H9 (cell line): ENCODE measurements around the gene SENP8. TPM values are rescaled to one million over a fixed set of nuclear protein-coding genes. Genes with fewer than 3 reads are reported as not detected.

Experiments
- DNase-seq: peaks from one replicate; pipeline ENCODE4 v3.0.0-alpha.2; 2017
- H2AFZ ChIP-seq: one replicate; pipeline ENCODE4 v1.6.1; 2013; ENCODE audit warnings: mild to moderate bottlenecking, low read length, control low read depth, moderate library complexity
- H2AK5ac ChIP-seq: 2 replicates; pipeline ENCODE4 v1.6.1; 2013; ENCODE audit warnings: low read length, control low read depth, mixed read lengths; ENCODE audit not compliant: insufficient read length
- H2BK120ac ChIP-seq: one replicate; pipeline ENCODE4 v1.6.1; 2013; ENCODE audit warnings: low read depth, mild to moderate bottlenecking, low read length, control low read depth, inconsistent platforms; ENCODE audit not compliant: poor library complexity, severe bottlenecking
- H2BK12ac ChIP-seq: 2 replicates; pipeline ENCODE4 v1.6.1; 2013; ENCODE audit warnings: low read length, control low read depth, mixed read lengths, low read depth; ENCODE audit not compliant: insufficient read length
- H2BK15ac ChIP-seq: 2 replicates; pipeline ENCODE4 v1.6.1; 2013; ENCODE audit warnings: low read depth, low read length, control low read depth
- H2BK20ac ChIP-seq: one replicate; pipeline ENCODE4 v1.6.1; 2013; ENCODE audit warnings: low read depth, mild to moderate bottlenecking, low read length, control low read depth, inconsistent platforms; ENCODE audit not compliant: poor library complexity, severe bottlenecking
- H2BK5ac ChIP-seq: 2 replicates; pipeline ENCODE4 v1.6.1; 2013; ENCODE audit warnings: low read length, control low read depth, mixed read lengths; ENCODE audit not compliant: insufficient read length
- H3K14ac ChIP-seq: 2 replicates; pipeline ENCODE4 v1.6.1; 2013; ENCODE audit warnings: low read length, control low read depth; ENCODE audit not compliant: insufficient read depth
- H3K18ac ChIP-seq: 2 replicates; pipeline ENCODE4 v1.6.1; 2013; ENCODE audit warnings: low read depth, mild to moderate bottlenecking, mixed read lengths, low read length, control low read depth; ENCODE audit not compliant: insufficient read length
- H3K23ac ChIP-seq: 2 replicates; pipeline ENCODE4 v1.6.1; 2013; ENCODE audit warnings: low read length, control low read depth, mixed read lengths, low read depth; ENCODE audit not compliant: insufficient read length
- H3K23me2 ChIP-seq: 2 replicates; pipeline ENCODE4 v1.6.1; 2013; ENCODE audit warnings: low read depth, mild to moderate bottlenecking, mixed read lengths, low read length, control low read depth; ENCODE audit not compliant: insufficient read length, poor library complexity, severe bottlenecking
- H3K27ac ChIP-seq: 2 replicates; pipeline ENCODE4 v1.5.1; 2013; ENCODE audit warnings: low read length, control low read depth, mixed read lengths, low read depth; ENCODE audit not compliant: insufficient read length
- H3K27me3 ChIP-seq: 2 replicates; pipeline ENCODE4 v1.6.1; 2013; ENCODE audit warnings: low read length, control low read depth, inconsistent platforms; ENCODE audit not compliant: insufficient read depth
- H3K4ac ChIP-seq: 2 replicates; pipeline ENCODE4 v1.6.1; 2013; ENCODE audit warnings: low read depth, mild to moderate bottlenecking, control low read depth, inconsistent platforms, low read length, moderate library complexity
- H3K4me1 ChIP-seq: 2 replicates; pipeline ENCODE4 v1.6.1; 2013; ENCODE audit warnings: low read length, control low read depth, inconsistent platforms; ENCODE audit not compliant: insufficient read depth
- H3K4me2 ChIP-seq: 2 replicates; pipeline ENCODE4 v1.6.1; 2013; ENCODE audit warnings: low read length, control low read depth, mixed read lengths; ENCODE audit not compliant: insufficient read length, insufficient read depth
- H3K56ac ChIP-seq: 2 replicates; pipeline ENCODE4 v1.6.1; 2013; ENCODE audit warnings: low read depth, mild to moderate bottlenecking, mixed read lengths, low read length, control low read depth; ENCODE audit not compliant: insufficient read length
- H3K79me1 ChIP-seq: 2 replicates; pipeline ENCODE4 v1.6.1; 2013; ENCODE audit warnings: low read depth, mild to moderate bottlenecking, moderate library complexity, low read length, control low read depth, inconsistent platforms; ENCODE audit not compliant: insufficient read depth, poor library complexity, severe bottlenecking
- H3K79me2 ChIP-seq: 2 replicates; pipeline ENCODE4 v1.6.1; 2013; ENCODE audit warnings: low read length, control low read depth, inconsistent platforms; ENCODE audit not compliant: insufficient read depth
- H3K9ac ChIP-seq: 2 replicates; pipeline ENCODE4 v1.6.1; 2013; ENCODE audit warnings: low read length, control low read depth, mixed read lengths; ENCODE audit not compliant: insufficient read length; ENCODE audit errors: extremely low read depth
- H3K9me3 ChIP-seq: one replicate; pipeline ENCODE4 v1.6.1; 2013; ENCODE audit warnings: low read depth, low read length, inconsistent platforms; ENCODE audit not compliant: control insufficient read depth
- H3T11ph ChIP-seq: one replicate; pipeline ENCODE4 v1.6.1; 2013; ENCODE audit warnings: mild to moderate bottlenecking, low read length, control low read depth, inconsistent platforms
- H4K20me1 ChIP-seq: one replicate; pipeline ENCODE4 v1.6.1; 2013; ENCODE audit not compliant: control insufficient read depth, insufficient read length, insufficient read depth
- H4K5ac ChIP-seq: 2 replicates; pipeline ENCODE4 v1.6.1; 2013; ENCODE audit warnings: low read depth, mild to moderate bottlenecking, mixed read lengths, low read length, control low read depth; ENCODE audit not compliant: insufficient read length
- H4K8ac ChIP-seq: replicated peaks from 2 replicates; pipeline ENCODE4 v1.6.1; 2013; ENCODE audit warnings: low read length, control low read depth, mixed read lengths, low read depth; ENCODE audit not compliant: insufficient read length
- H4K91ac ChIP-seq: 2 replicates; pipeline ENCODE4 v1.6.1; 2013; ENCODE audit warnings: low read depth, mild to moderate bottlenecking, moderate library complexity, mixed read lengths, low read length, control low read depth; ENCODE audit not compliant: insufficient read length
- H3K27ac Mint-ChIP-seq, 3 experiments: 2 replicates in 2 of 3; 3 replicates in 1 of 3; pipeline ENCODE4 v1.8.0; 2020 to 2021; ENCODE audit warnings: mixed read lengths in 3 of 3, mild to moderate bottlenecking in 1 of 3, moderate library complexity in 1 of 3
- H3K27me3 Mint-ChIP-seq: 2 replicates; pipeline ENCODE4 v1.8.0; 2021; ENCODE audit warnings: low read depth, mild to moderate bottlenecking, moderate library complexity, mixed read lengths
- H3K36me3 Mint-ChIP-seq, 3 experiments: 2 replicates in 2 of 3; 3 replicates in 1 of 3; pipeline ENCODE4 v1.8.0; 2020 to 2021; ENCODE audit warnings: low read depth in 3 of 3, mixed read lengths in 3 of 3; ENCODE audit not compliant: insufficient read depth in 1 of 3
- H3K4me1 Mint-ChIP-seq, 2 experiments: 2 replicates each; pipeline ENCODE4 v1.8.0; 2020; ENCODE audit warnings: mixed read lengths in 2 of 2
- H3K4me3 Mint-ChIP-seq, 2 experiments: 2 replicates in 1 of 2; 3 replicates in 1 of 2; pipeline ENCODE4 v1.8.0; 2020 to 2021; ENCODE audit warnings: mild to moderate bottlenecking in 2 of 2, mixed read lengths in 2 of 2, moderate library complexity in 1 of 2
- H3K9me3 Mint-ChIP-seq, 2 experiments: 2 replicates in 1 of 2; 3 replicates in 1 of 2; pipeline ENCODE4 v1.8.0; 2020; ENCODE audit warnings: mild to moderate bottlenecking in 2 of 2, mixed read lengths in 2 of 2, moderate library complexity in 1 of 2
- CTCF ChIP-seq: fragments of 200-600 bp; sonication (generic); conservative IDR thresholded peaks from 3 replicates; pipeline ENCODE4 v1.8.0; 2021; ENCODE audit warnings: antibody characterized with exemption, mild to moderate bottlenecking
- WGBS: extraction: QIAGEN DNeasy Blood & Tissue Kit; methylation state at CpG from one replicate; pipeline ENCODE4 v1.1.7; 2013; ENCODE audit warnings: missing lambda C conversion rate, low lambda C conversion rate, mixed read lengths; ENCODE audit not compliant: insufficient read length; ENCODE audit errors: extremely low coverage; 5-methylcytosine and 5-hydroxymethylcytosine counted together
- total RNA-seq: library from RNA; stranded (reverse); gene quantifications from 2 replicates; pipeline ENCODE4 v1.2.1, GENCODE V29; 2021

SENP8 gene
- total RNA-seq, 1 experiment from 2014 or later = 4.8 TPM

- Mint-ChIP-seq H3K36me3 (no peaks in the 10 kb centered on the region), H3K9me3 (no peaks in the 10 kb centered on the region; a peak in 1 of 5 replicates), H3K4me1 (no peaks in the 10 kb centered on the region), H3K27ac (no peak overlapping the region), H3K27me3 (no peaks in the 10 kb centered on the region; the same call in 1 of the 2 replicates), H3K4me3 (no peak overlapping the region)
- no peak for DNase-seq
- H3K4me1 ChIP-seq = no peaks in the 10 kb centered on the region
- no peak overlapping the region for H3K4ac ChIP-seq
- no peak overlapping the region for H3K18ac ChIP-seq
- no peak overlapping the region for H2BK15ac ChIP-seq
- H4K91ac ChIP-seq = no peak overlapping the region
- no peaks in the 10 kb centered on the region for H4K20me1 ChIP-seq
- WGBS = no CpG with 5 or more reads among the region's 1 CpG
- H3K23ac ChIP-seq = no peak overlapping the region
- no peak overlapping the region for H2AFZ ChIP-seq
- H3T11ph ChIP-seq = no peak overlapping the region
- no peaks in the 10 kb centered on the region for H3K23me2 ChIP-seq
- H2BK120ac ChIP-seq = no peak overlapping the region
- H3K79me1 ChIP-seq = no peaks in the 10 kb centered on the region
- no peak overlapping the region for H4K5ac ChIP-seq
- no peak overlapping the region for H2BK5ac ChIP-seq
- H2BK12ac ChIP-seq = no peak overlapping the region
- H4K8ac ChIP-seq = no peak overlapping the region
- H3K79me2 ChIP-seq = no peaks in the 10 kb centered on the region
- no peak overlapping the region for H3K27ac ChIP-seq
- no peak overlapping the region for H3K14ac ChIP-seq
- H3K9me3 ChIP-seq = no peaks in the 10 kb centered on the region
- H2BK20ac ChIP-seq = no peak overlapping the region
- H3K27me3 ChIP-seq = no peaks in the 10 kb centered on the region
- no peak overlapping the region for H3K9ac ChIP-seq
- no peak for TF ChIP-seq CTCF
- H3K56ac ChIP-seq = no peak overlapping the region
- no peak overlapping the region for H3K4me2 ChIP-seq
- no peak overlapping the region for H2AK5ac ChIP-seq
These were observed 40.3 kb upstream of the SENP8 start for GRCh38 chr15:72077950-72078349.
